Kidney epithelial cell (primary cell): Measurements from ENCODE around the gene TUBB3. TPM values are rescaled to one million over a fixed set of nuclear protein-coding genes. Genes with fewer than 3 reads are reported as not detected.
A peak's percentile ranks its signal among the peaks of the same experiment; 100 is the strongest.
"Not testable (repeated sequence)": the region's sequence is repeated elsewhere in the genome, so short reads cannot be mapped to it uniquely, and the experiment has no call there.

ENCODE experiments used
- DNase-seq: peaks from one replicate; pipeline ENCODE4 v3.0.0-alpha.2; 2010; ENCODE audit warnings: low read depth
- H3K27me3 ChIP-seq: 2 replicates; pipeline ENCODE4 v1.6.0; 2011; ENCODE audit warnings: low read length; ENCODE audit not compliant: control insufficient read depth, insufficient read depth
- H3K36me3 ChIP-seq: 2 replicates; pipeline ENCODE4 v1.5.1; 2011; ENCODE audit warnings: low read length; ENCODE audit not compliant: control insufficient read depth, insufficient read depth
- H3K4me3 ChIP-seq: 2 replicates; pipeline ENCODE4 v1.5.1; 2011; ENCODE audit warnings: low read depth, mild to moderate bottlenecking, control low read depth, low read length
- CTCF ChIP-seq: IDR thresholded peaks from 2 replicates; pipeline ENCODE4 v1.5.1; 2011; ENCODE audit warnings: mild to moderate bottlenecking, moderate library complexity, low read length, control low read depth, inconsistent platforms; ENCODE audit not compliant: insufficient read depth, poor library complexity, severe bottlenecking
- total RNA-seq: library from RNA; depleted of rRNA; stranded (reverse); fragments of >200 nt; gene quantifications from 2 replicates; pipeline ENCODE4 v1.2.3, GENCODE V29; 2015

The TUBB3 gene
- total RNA-seq = 599 and 683 TPM in 2 replicates

DNA sequence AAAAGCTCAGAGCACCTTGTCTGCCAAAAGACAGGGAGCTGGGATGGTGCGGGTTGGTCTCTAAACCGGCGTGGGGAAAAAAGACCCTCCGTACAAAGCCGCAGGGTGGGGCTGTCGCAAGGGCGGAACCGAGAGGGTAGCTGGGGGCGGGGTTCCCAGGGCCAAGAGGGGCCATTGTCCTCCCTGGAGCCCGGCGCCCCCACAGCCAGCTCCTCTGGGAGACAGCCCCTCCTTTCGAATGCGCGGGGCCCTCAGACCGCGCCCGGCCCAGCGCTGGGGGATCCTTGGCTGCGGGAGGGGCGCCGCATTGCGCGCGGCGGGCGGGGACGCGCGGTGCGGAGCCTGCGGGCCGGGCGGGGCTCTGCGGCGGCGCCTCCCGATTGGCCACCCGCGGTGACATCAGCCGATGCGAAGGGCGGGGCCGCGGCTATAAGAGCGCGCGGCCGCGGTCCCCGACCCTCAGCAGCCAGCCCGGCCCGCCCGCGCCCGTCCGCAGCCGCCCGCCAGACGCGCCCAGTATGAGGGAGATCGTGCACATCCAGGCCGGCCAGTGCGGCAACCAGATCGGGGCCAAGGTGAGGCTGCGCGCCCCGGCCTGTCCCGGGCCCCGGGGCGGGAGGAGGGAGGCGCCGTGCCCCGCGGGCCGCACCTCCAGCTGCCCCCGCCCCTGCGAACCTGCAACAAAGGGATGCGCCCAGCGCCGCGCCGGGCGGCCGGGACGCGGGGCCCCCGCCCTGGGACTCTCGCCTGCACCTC lies at the start of gene TUBB3:
TSS of gene TUBB3 (plus strand) at position 459 of the 756 bp plus-strand sequence. CDS start at position 519, 60 bp downstream.
- no peaks in the 10 kb centered on the region for H3K36me3 ChIP-seq
- peak within 1 kb of the TSS; percentile 93 for H3K4me3 ChIP-seq
- H3K27me3 ChIP-seq = no peaks in the 10 kb centered on the region
- TF ChIP-seq CTCF = no peak
- DNase-seq = no peak

- no peak for TF ChIP-seq CTCF
- Histone ChIP-seq H3K36me3 (peaks cover 2% of the 10 kb centered on the region), H3K4me3 (peak overlapping the region; percentile 70), H3K27me3 (no peaks in the 10 kb centered on the region)
- no peak for DNase-seq
Measured at GRCh38 chr16:89873972-89874689, 49.0 kb upstream of the TUBB3 start.

DNA sequence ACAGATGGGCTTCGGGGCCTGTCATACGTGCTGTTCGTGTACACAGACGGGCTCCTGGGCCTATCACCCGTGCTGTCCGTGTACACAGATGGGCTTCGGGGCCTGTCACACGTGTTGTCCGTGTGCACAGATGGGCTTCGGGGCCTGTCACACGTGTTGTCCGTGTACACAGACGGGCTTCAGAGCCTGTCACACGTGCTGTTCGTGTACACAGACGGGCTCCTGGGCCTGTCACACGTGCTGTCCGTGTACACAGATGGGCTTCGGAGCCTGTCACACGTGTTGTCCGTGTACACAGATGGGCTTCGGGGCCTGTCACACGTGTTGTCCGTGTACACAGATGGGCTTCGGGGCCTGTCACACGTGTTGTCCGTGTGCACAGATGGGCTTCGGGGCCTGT lies 44.0 kb upstream of the TUBB3 start:
- H3K27me3 ChIP-seq, DNase-seq, H3K4me3 ChIP-seq, H3K36me3 ChIP-seq: not testable (repeated sequence)

DNA sequence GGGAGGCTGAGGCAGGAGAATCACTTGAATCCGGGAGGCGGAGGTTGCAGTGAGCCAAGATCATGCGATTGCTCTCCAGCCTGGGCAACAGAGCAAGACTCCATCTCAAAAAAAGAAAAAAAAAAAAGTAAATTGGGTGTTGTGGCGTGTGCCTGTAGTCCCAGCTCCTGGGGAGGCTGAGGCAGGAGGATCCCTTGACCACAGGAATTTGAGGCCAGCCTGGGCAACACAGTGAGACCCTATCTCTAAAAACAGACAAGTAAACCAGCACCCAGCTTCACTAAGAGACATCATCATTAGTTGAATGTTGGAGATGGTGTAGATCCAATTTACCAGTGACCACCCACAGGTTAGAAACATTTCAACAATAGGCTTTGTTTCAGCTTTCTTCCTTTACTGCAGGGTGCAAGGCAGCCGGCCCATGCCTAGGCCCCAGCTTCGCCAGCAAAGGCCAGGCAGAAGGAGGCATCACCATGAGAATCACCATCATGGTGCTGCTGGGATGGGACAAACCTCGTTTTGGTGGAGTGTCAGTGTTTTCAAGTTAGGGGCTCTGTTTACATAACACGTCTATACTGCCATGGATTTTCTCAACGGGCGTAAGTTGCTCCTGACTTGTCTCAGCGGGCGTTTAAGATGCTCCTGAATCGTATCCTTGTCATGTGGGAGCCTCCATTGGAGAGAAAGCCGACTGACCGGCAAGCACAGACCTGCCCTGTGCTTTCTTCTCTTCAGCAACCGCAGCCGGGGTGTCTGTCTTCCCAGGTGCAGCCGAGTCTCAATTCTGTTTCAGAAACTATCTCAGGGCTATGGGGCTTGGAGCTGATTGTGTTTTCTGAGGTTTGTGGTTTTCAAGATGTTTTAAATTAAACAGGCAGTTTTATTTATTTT lies 42.4 kb upstream of the TUBB3 start:
- Histone ChIP-seq H3K27me3 (no peaks in the 10 kb centered on the region), H3K36me3 (peaks cover 6% of the 10 kb centered on the region), H3K4me3 (no peak overlapping the region)
- DNase-seq = no peak
- TF ChIP-seq CTCF = no peak

DNA sequence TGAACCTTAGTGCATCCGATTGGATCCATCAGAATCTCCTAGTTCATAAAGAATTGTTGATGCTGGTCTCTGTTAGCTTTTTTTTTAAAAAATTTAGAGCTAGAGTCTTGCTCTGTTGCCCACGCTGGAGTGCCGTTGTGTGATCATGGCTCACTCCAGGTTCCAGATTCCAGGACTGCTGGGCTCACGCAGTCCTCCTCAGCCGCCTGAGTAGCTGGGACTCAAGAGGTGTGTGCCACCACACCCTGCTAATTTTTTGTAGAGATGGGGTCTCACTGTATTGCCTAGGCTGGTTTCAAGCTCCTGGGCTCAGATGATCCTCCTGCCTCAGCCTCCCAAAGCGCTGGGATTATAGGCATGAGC lies 41.8 kb upstream of the TUBB3 start:
- Histone ChIP-seq H3K4me3 (no peak overlapping the region), H3K36me3 (peaks cover 6% of the 10 kb centered on the region)
- DNase-seq = no peak

More for the DNA sequence above, 41.8 kb upstream of the TUBB3 start:
- TF ChIP-seq CTCF = no peak
- H3K27me3 ChIP-seq = no peaks in the 10 kb centered on the region
